SKM-1 treated with dmso at 0.1 percent for 144 hours (cell line): ENCODE measurements around the gene FGFBP3.

ENCODE experiments used
- DNase-seq: peaks from one replicate; lab custom pipeline; 2025; ENCODE audit not compliant: unreplicated experiment; lab: John Stamatoyannopoulos, UW

FGFBP3 gene

GRCh38 chr10:91860885-91861284 lies 48.4 kb downstream of the FGFBP3 start:
- no peak for DNase-seq

- DNase-seq: no peak
Observed at GRCh38 chr10:91856637-91857036, 52.6 kb downstream of the FGFBP3 start.
